ENCODE measurements around the gene RPP25L. TPM values are rescaled to one million over a fixed set of nuclear protein-coding genes. Genes with fewer than 3 reads are reported as not detected.

RPP25L gene
- total RNA-seq, 1 donor from 2014 or later: 7.2 TPM

GRCh38 chr9:34579808-34580163, 32.1 kb downstream of the RPP25L start:
- intact Hi-C loops (cut with DNase I): no loop called here
- no peak for DNase-seq (ENCODE audit: low spot score in 2 of 2)
- Histone ChIP-seq H3K36me3 (no peaks in the 10 kb centered on the region), H3K27ac (no peak overlapping the region), H3K9me3 (no peaks in the 10 kb centered on the region), H3K4me1 (peaks cover 0 to 5% of the 10 kb centered on the region in 2 donors), H3K27me3 (peaks cover 3% of the 10 kb centered on the region), H3K4me3 (no peak overlapping the region)
- TF ChIP-seq, protein P1, sequence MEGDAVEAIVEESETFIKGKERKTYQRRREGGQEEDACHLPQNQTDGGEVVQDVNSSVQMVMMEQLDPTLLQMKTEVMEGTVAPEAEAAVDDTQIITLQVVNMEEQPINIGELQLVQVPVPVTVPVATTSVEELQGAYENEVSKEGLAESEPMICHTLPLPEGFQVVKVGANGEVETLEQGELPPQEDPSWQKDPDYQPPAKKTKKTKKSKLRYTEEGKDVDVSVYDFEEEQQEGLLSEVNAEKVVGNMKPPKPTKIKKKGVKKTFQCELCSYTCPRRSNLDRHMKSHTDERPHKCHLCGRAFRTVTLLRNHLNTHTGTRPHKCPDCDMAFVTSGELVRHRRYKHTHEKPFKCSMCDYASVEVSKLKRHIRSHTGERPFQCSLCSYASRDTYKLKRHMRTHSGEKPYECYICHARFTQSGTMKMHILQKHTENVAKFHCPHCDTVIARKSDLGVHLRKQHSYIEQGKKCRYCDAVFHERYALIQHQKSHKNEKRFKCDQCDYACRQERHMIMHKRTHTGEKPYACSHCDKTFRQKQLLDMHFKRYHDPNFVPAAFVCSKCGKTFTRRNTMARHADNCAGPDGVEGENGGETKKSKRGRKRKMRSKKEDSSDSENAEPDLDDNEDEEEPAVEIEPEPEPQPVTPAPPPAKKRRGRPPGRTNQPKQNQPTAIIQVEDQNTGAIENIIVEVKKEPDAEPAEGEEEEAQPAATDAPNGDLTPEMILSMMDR (IDR thresholded peaks at IDR 0.05): no peak

- Histone ChIP-seq H3K4me3 (no peak overlapping the region), H3K9me3 (no peaks in the 10 kb centered on the region), H3K27me3 (peaks cover 3% of the 10 kb centered on the region), H3K36me3 (no peaks in the 10 kb centered on the region), H3K4me1 (peaks cover 0 to 5% of the 10 kb centered on the region in 2 donors), H3K27ac (no peak overlapping the region)
- TF ChIP-seq, protein P1 (IDR thresholded peaks at IDR 0.05): no peak
- intact Hi-C loops (cut with DNase I): no loop called here
- DNase-seq (ENCODE audit: low spot score in 2 of 2): no peak
Measured at GRCh38 chr9:34579104-34579807, 32.6 kb downstream of the RPP25L start.

DNA sequence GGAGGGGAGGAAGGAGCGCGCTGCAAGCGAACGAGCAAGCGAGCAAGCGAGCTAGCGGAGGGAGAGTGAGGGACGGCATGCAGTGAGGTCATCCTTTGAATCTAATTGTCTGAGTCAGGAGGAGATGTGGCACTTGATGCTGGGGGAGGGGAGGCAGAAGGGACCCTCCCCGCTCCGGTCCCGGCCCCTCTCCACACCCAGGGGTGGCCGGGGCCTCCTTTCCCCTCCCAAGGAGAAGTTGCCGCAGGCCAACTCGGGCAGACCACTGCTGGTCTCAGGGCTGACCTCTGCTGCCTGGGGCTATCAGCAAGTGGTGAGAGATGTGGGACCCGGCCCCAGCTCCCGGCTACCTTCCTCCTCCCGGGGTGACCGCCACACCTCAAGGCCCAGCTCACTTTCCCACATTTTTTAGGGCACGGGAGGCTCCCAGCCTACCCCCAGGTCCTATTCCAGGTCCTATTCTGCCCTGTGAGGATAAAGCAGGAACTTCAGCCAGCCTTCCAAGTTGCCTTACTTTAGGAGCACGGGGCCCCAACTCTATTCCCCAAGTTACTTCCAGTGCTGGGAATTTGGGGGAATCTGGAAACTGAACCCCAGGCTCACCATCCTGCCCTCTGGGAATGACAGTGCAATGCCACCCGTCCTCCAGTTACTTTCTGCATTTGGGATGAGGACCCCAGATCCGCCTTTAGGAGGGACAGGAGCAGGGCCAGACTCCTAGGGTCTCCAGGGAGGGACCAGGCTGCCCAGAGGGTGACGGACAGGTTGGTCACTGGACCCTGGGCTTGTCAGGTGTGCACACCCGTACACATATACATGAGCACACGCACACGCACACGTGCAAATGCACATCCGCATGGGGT, 33.4 kb downstream of the RPP25L start:
- intact Hi-C loops (cut with DNase I): no loop called here
- DNase-seq (ENCODE audit: low spot score in 2 of 2): no peak
- Histone ChIP-seq H3K4me1 (peaks cover 0 to 5% of the 10 kb centered on the region in 2 donors), H3K27ac (no peak overlapping the region), H3K36me3 (no peaks in the 10 kb centered on the region), H3K9me3 (no peaks in the 10 kb centered on the region), H3K27me3 (peaks cover 3% of the 10 kb centered on the region), H3K4me3 (peak overlapping the region; percentile 45 to 55)
- TF ChIP-seq, protein P1 (IDR thresholded peaks at IDR 0.05): no peak

DNA sequence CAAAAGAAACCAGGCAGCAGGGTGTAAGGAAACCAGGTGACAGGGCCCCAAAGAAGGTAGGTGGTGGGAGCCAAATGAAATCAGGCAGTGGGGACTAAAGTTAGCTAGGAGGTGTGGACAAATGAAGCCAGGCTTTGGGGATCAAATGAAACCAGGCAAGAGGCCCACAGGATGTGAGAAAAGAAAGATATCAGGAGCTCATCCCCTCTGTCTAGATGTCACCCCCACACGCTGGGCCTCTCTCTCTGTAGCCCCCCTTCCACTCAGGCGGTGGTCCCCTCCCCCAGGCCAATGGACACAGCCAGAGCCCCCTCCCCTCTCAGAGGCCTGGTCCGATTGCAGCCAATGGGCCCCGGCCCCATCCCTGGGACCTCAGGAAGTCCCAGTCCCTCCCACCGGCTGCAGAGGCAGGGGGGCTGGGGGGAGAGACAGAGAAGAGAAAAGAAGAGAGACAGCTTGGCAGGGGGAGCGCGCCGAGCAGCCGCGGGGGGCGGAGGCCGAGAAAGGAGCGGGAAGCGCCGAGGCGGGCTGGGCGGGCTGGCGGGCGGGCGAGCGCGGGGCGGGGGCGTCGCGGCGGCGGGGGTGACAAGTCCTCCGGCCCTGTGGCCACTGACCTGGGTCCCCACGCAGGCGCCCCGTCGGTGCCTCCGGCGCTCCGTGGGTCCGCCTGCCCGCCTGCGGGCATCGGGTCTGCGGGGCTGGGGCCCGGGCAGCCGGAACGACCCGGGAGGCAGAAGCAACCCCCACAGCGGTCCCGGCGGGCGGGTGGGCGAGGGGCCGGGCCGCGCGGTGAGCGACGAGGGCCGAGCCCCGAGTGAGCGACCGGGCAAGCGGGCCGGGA, 34.3 kb downstream of the RPP25L start:
- Histone ChIP-seq H3K27ac (no peak overlapping the region), H3K36me3 (no peaks in the 10 kb centered on the region), H3K4me3 (peak overlapping the region; percentile 45 to 55), H3K9me3 (no peaks in the 10 kb centered on the region), H3K27me3 (peaks cover 3% of the 10 kb centered on the region), H3K4me1 (peaks cover 0 to 5% of the 10 kb centered on the region in 2 donors)
- intact Hi-C loops (cut with DNase I): no loop called here
- no peak for DNase-seq (ENCODE audit: low spot score in 2 of 2)
- TF ChIP-seq, protein P1 (IDR thresholded peaks at IDR 0.05): no peak

DNA sequence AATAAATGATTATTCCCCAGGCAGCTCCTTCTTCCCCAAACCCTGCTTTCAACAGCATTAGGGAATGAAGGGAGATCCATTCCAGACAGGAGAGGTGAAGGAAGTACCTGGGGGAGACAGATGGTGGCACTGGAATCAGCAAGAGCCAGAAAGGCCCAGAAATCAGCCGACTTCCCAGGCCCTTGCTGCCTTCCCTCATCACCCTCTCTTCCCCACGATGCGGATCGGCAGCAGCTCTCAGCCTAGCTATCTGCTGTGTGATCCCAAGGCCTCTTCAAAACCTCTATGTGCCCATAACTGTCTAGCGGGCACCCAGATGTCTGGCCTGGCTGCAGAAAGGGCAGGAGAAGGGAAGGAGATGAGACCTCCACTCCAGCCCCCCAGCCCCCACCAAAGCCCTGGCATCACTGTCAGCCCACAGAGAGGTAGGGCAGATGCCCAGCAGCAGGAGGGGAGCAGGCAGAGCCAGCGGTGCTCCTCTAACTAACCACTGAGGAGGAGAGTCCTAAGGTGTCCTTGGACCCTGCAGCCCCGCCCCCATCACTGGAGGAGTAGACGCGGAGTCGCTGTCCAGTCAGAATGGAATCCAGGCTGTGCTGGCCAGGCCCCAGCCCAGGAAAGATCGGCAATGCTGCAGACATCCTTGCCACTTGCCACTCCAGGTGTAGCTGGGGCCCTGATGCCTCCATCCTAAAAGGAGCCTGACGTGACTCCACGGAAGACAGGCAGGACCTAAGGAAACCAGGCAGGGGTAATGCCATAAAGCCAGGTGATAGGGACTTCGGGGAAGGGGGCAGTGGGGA, 35.1 kb downstream of the RPP25L start:
- H3K4me1 ChIP-seq: peaks cover 0 to 5% of the 10 kb centered on the region in 2 donors

More for the DNA sequence above, 35.1 kb downstream of the RPP25L start:
- Histone ChIP-seq H3K9me3 (no peaks in the 10 kb centered on the region), H3K27ac (no peak overlapping the region), H3K27me3 (peaks cover 3% of the 10 kb centered on the region), H3K36me3 (no peaks in the 10 kb centered on the region), H3K4me3 (no peak overlapping the region)
- no peak for DNase-seq (ENCODE audit: low spot score in 2 of 2)
- TF ChIP-seq, protein P1 (IDR thresholded peaks at IDR 0.05): no peak
- intact Hi-C loops (cut with DNase I): no loop called here
